HCT116 (cell line): ENCODE measurements around the gene KLK8. TPM values are rescaled to one million over a fixed set of nuclear protein-coding genes. Genes with fewer than 3 reads are reported as not detected.

Experiments used
- ATAC-seq: fragments of 200-7000 bp; cut with Tn5 transposase; 2 replicates; pipeline ENCODE4 v1.9.1; 2020; ENCODE audit warnings: mild to moderate bottlenecking, moderate library complexity
- BruUV-seq: library from RNA; stranded (reverse); fragments of 400-500 nt; replicated peaks from 2 replicates; lab custom pipeline; 2021; lab: Mats Ljungman, UMichigan
- CTCF ChIA-PET: fragments of 300-600 bp; sonication (Branson Sonifier 250); formaldehyde crosslinking; loops from one replicate; lab custom pipeline; 2021; ENCODE audit warnings: antibody characterized with exemption; lab: Charles Lee
- POLR2A ChIA-PET: fragments of 300-600, 350-600 bp; sonication (Branson Sonifier 250); formaldehyde crosslinking; loops from one replicate; lab custom pipeline; 2021; ENCODE audit warnings: antibody characterized with exemption; lab: Charles Lee
- RAD21 ChIA-PET, 2 experiments: fragments of 300-600 bp; sonication (Branson Sonifier 250); formaldehyde crosslinking; loops; one replicate each; lab custom pipeline; 2023; ENCODE audit warnings: low total read pairs in 2 of 2; ENCODE audit not compliant: uncharacterized antibody in 2 of 2, unreplicated experiment in 2 of 2, low non-redundant PET in 1 of 2; lab: Charles Lee
- DNase-seq: peaks from one replicate; pipeline ENCODE4 v3.0.0-alpha.2; 2010; ENCODE audit warnings: low read depth, low spot score
- H2AFZ ChIP-seq: fragments of 200-600 bp; shearing (Covaris generic), sonication (generic); 2 replicates; pipeline ENCODE4 v1.6.1; 2017; ENCODE audit warnings: low read depth, mixed run types, mixed read lengths, antibody characterized with exemption, low read length; ENCODE audit not compliant: poor library complexity, severe bottlenecking
- H3K27ac ChIP-seq: 2 replicates; pipeline ENCODE4 v1.5.1; 2012; ENCODE audit warnings: low read depth, low read length
- H3K27me3 ChIP-seq: fragments of 200-600 bp; sonication (generic); 2 replicates; pipeline ENCODE4 v1.6.1; 2016; ENCODE audit warnings: mixed run types, low read length, mixed read lengths; ENCODE audit not compliant: insufficient read depth
- H3K36me3 ChIP-seq, 2 experiments: fragments of 200-500 bp in 1 of 2; fragments of 200-600 bp in 1 of 2; sonication (Bioruptor generic) in 1 of 2; sonication (generic) in 1 of 2; 2 replicates each; pipeline versions ENCODE4 v1.5.1 to v1.6.1; 2014 to 2016; ENCODE audit warnings: low read length in 2 of 2, inconsistent platforms in 1 of 2, mixed read lengths in 1 of 2, mixed run types in 1 of 2; ENCODE audit not compliant: insufficient read depth in 2 of 2, control insufficient read depth in 1 of 2
- H3K4me1 ChIP-seq, 2 experiments: fragments of 200-600 bp in 1 of 2; sonication (generic) in 1 of 2; 2 replicates each; pipeline versions ENCODE4 v1.5.1 to v1.6.1; 2012 to 2017; ENCODE audit warnings: low read length in 2 of 2, inconsistent platforms in 1 of 2, mild to moderate bottlenecking in 1 of 2, mixed read lengths in 1 of 2, mixed run types in 1 of 2, moderate library complexity in 1 of 2; ENCODE audit not compliant: insufficient read depth in 2 of 2, control insufficient read depth in 1 of 2
- H3K4me2 ChIP-seq: fragments of 200-600 bp; sonication (generic); 2 replicates; pipeline ENCODE4 v1.6.1; 2017; ENCODE audit warnings: mixed run types, low read length, mixed read lengths
- H3K4me3 ChIP-seq, 2 experiments: fragments of 200-600 bp in 1 of 2; sonication (generic) in 1 of 2; replicated peaks in 1 of 2; 2 replicates each; pipeline ENCODE4 v1.5.1; 2011 to 2016; ENCODE audit warnings: low read length in 2 of 2, control low read depth in 1 of 2, low read depth in 1 of 2, mild to moderate bottlenecking in 1 of 2, mixed read lengths in 1 of 2, mixed run types in 1 of 2
- H3K79me2 ChIP-seq: fragments of 200-600 bp; sonication (generic); 2 replicates; pipeline ENCODE4 v1.6.1; 2017; ENCODE audit warnings: mild to moderate bottlenecking, mixed run types, low read length, moderate library complexity, mixed read lengths; ENCODE audit not compliant: insufficient read depth
- H3K9ac ChIP-seq: fragments of 200-600 bp; sonication (generic); 2 replicates; pipeline ENCODE4 v1.6.1; 2016; ENCODE audit warnings: low read length, mixed read lengths
- H3K9me2 ChIP-seq: fragments of 200-600 bp; sonication (generic), shearing (Covaris generic); 2 replicates; pipeline ENCODE4 v1.6.1; 2017; ENCODE audit warnings: mixed run types, mild to moderate bottlenecking, moderate library complexity; ENCODE audit not compliant: insufficient read depth
- H3K9me3 ChIP-seq, 2 experiments: fragments of 200-500 bp in 1 of 2; fragments of 200-600 bp in 1 of 2; sonication (Bioruptor generic) in 1 of 2; sonication (generic) in 1 of 2; 2 replicates each; pipeline ENCODE4 v1.6.1; 2014 to 2017; ENCODE audit warnings: low read length in 2 of 2, mixed read lengths in 2 of 2, inconsistent platforms in 1 of 2, low read depth in 1 of 2, mild to moderate bottlenecking in 1 of 2, mixed run types in 1 of 2, moderate library complexity in 1 of 2; ENCODE audit not compliant: control insufficient read depth in 1 of 2, insufficient read depth in 1 of 2
- H4K20me1 ChIP-seq: fragments of 200-600 bp; sonication (generic), shearing (Covaris generic); 2 replicates; pipeline ENCODE4 v1.6.1; 2017; ENCODE audit warnings: mixed run types, mild to moderate bottlenecking, moderate library complexity; ENCODE audit not compliant: insufficient read depth
- EGR1 ChIP-seq: IDR thresholded peaks from 2 replicates; pipeline ENCODE4 v1.6.1; 2012; ENCODE audit warnings: low read depth
- ELF1 ChIP-seq: IDR thresholded peaks from 2 replicates; pipeline ENCODE4 v1.6.1; 2012; ENCODE audit warnings: low read depth, borderline replicate concordance
- JUND ChIP-seq: IDR thresholded peaks from 2 replicates; pipeline ENCODE4 v1.6.1; 2012
- RAD21 ChIP-seq: IDR thresholded peaks from 2 replicates; pipeline ENCODE4 v1.6.1; 2012; ENCODE audit warnings: low read depth, mild to moderate bottlenecking
- SIN3A ChIP-seq: IDR thresholded peaks from 2 replicates; pipeline ENCODE4 v1.6.1; 2012; ENCODE audit warnings: low read depth
- SP1 ChIP-seq: IDR thresholded peaks from 2 replicates; pipeline ENCODE4 v1.6.1; 2012; ENCODE audit warnings: low read depth
- SRF ChIP-seq: IDR thresholded peaks from 2 replicates; pipeline ENCODE4 v1.6.1; 2012; ENCODE audit warnings: low read depth
- TCF7L2 ChIP-seq: IDR thresholded peaks from 2 replicates; pipeline ENCODE4 v1.7.0; 2011; ENCODE audit warnings: borderline replicate concordance, inconsistent platforms; ENCODE audit not compliant: insufficient read depth, insufficient read length; ENCODE audit errors: extremely low read depth
- YY1 ChIP-seq: IDR thresholded peaks from 2 replicates; pipeline ENCODE4 v1.6.1; 2011; ENCODE audit warnings: low read length, low read depth, moderate library complexity, mild to moderate bottlenecking; ENCODE audit not compliant: insufficient replicate concordance; ENCODE audit errors: extremely low read depth
- ZNF274 ChIP-seq: fragments of 200-500 bp; sonication (Bioruptor generic); IDR thresholded peaks from 2 replicates; pipeline ENCODE4 v1.6.1; 2014; ENCODE audit warnings: mild to moderate bottlenecking, low read depth, low read length, inconsistent platforms
- intact Hi-C: fragments of 100-400 bp; cut with micrococcal nuclease; formaldehyde crosslinking; loops from 2 replicates; pipeline ENCODE4 v1.10.0; 2022
- total RNA-seq: library from RNA; stranded (reverse); gene quantifications from one replicate; pipeline ENCODE4 v1.2.1, GENCODE V29; 2021; ENCODE audit not compliant: unreplicated experiment
- TF ChIP-seq, protein P1 (sequence below): IDR thresholded peaks from 2 replicates; pipeline ENCODE4 v1.6.1; 2011; ENCODE audit warnings: mild to moderate bottlenecking, low read length, moderate library complexity; ENCODE audit not compliant: insufficient replicate concordance; ENCODE audit errors: extremely low read depth
- TF ChIP-seq, protein P2 (sequence below), 3 experiments: fragments of 200-600 bp in 1 of 3; sonication (generic) in 1 of 3; IDR thresholded peaks in 2 of 3; conservative IDR thresholded peaks in 1 of 3; 2 replicates each; pipeline ENCODE4 v1.5.1; 2012 to 2017; ENCODE audit warnings: low read depth in 2 of 3, low read length in 2 of 3, antibody characterized with exemption in 1 of 3, borderline replicate concordance in 1 of 3, control low read depth in 1 of 3, mild to moderate bottlenecking in 1 of 3, mixed read lengths in 1 of 3, mixed run types in 1 of 3, moderate library complexity in 1 of 3; ENCODE audit not compliant: insufficient read depth in 1 of 3

The KLK8 gene
- total RNA-seq, 1 experiment from 2014 or later = 92.8 TPM

DNA sequence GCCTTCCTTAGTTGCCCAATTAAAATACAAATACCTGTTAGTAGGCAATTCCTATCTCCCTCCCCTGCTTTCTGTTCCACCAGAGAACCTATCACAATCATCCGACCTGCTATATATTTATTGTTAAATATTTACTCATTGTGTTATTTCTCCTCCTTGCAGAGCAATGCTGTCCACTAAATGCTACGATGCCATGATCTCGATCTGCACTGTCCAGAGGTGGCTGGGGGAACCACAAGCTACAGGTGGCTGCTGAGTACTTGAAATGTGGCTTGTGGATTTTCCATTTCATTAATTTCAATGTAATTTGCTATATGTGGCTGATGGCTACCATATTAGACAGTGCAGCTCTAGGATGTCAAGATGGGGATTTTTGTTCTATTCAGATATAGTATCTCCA is 37.1 kb downstream of the KLK8 start:
- BruUV-seq = no TSS peak
- TF ChIP-seq ZNF274 = no peak
- TF ChIP-seq, protein P1, sequence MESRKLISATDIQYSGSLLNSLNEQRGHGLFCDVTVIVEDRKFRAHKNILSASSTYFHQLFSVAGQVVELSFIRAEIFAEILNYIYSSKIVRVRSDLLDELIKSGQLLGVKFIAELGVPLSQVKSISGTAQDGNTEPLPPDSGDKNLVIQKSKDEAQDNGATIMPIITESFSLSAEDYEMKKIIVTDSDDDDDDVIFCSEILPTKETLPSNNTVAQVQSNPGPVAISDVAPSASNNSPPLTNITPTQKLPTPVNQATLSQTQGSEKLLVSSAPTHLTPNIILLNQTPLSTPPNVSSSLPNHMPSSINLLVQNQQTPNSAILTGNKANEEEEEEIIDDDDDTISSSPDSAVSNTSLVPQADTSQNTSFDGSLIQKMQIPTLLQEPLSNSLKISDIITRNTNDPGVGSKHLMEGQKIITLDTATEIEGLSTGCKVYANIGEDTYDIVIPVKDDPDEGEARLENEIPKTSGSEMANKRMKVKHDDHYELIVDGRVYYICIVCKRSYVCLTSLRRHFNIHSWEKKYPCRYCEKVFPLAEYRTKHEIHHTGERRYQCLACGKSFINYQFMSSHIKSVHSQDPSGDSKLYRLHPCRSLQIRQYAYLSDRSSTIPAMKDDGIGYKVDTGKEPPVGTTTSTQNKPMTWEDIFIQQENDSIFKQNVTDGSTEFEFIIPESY = no peak
- no peak for TF ChIP-seq EGR1
- no peak for TF ChIP-seq RAD21
- TF ChIP-seq SP1 = no peak
- TF ChIP-seq SIN3A = no peak
- TF ChIP-seq JUND = no peak
- no peak for TF ChIP-seq TCF7L2
- TF ChIP-seq ELF1 = no peak
- no peak for TF ChIP-seq SRF
- TF ChIP-seq YY1 = no peak
- TF ChIP-seq, protein P2, sequence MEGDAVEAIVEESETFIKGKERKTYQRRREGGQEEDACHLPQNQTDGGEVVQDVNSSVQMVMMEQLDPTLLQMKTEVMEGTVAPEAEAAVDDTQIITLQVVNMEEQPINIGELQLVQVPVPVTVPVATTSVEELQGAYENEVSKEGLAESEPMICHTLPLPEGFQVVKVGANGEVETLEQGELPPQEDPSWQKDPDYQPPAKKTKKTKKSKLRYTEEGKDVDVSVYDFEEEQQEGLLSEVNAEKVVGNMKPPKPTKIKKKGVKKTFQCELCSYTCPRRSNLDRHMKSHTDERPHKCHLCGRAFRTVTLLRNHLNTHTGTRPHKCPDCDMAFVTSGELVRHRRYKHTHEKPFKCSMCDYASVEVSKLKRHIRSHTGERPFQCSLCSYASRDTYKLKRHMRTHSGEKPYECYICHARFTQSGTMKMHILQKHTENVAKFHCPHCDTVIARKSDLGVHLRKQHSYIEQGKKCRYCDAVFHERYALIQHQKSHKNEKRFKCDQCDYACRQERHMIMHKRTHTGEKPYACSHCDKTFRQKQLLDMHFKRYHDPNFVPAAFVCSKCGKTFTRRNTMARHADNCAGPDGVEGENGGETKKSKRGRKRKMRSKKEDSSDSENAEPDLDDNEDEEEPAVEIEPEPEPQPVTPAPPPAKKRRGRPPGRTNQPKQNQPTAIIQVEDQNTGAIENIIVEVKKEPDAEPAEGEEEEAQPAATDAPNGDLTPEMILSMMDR (IDR thresholded peaks at IDR 0.05 in 2 of 3, conservative IDR thresholded peaks at IDR 0.05 in 1 of 3; ENCODE audit: borderline replicate concordance in 1 of 3, insufficient read depth in 1 of 3, low read depth in 2 of 3, low read length in 2 of 3) = no peak
- Histone ChIP-seq H3K27me3 (no peaks in the 10 kb centered on the region), H3K9me3 (no peaks in the 10 kb centered on the region), H3K4me1 (peaks cover 24 to 46% of the 10 kb centered on the region in 2 experiments), H3K4me3 (no peak overlapping the region), H4K20me1 (no peaks in the 10 kb centered on the region), H3K36me3 (no peaks in the 10 kb centered on the region), H3K27ac (no peak overlapping the region), H3K4me2 (no peak overlapping the region), H3K9ac (no peak overlapping the region), H3K9me2 (no peaks in the 10 kb centered on the region), H3K79me2 (no peaks in the 10 kb centered on the region), H2AFZ (no peak overlapping the region)
- ChIA-PET CTCF (no interaction called here), RAD21 (no interaction called here), POLR2A (no interaction called here)
- intact Hi-C loops = no loop called here
- DNase-seq (no peak), ATAC-seq (no peak)
